Naive thymus-derived CD4-positive, alpha-beta T cell (primary cell): ENCODE results near the gene FAM89B. TPM values are rescaled to one million over a fixed set of nuclear protein-coding genes. Genes with fewer than 3 reads are reported as not detected.

ENCODE experiments used
- ATAC-seq: fragments of 150-1000 bp; cut with Tn5 transposase; 2 replicates; pipeline ENCODE4 v1.10.0; 2021; ENCODE audit warnings: mild to moderate bottlenecking, moderate library complexity
- CTCF ChIA-PET: fragments of 350-600 bp; sonication (Branson Sonifier 250); formaldehyde crosslinking; loops from one replicate; lab custom pipeline; 2021; ENCODE audit warnings: antibody characterized with exemption; lab: Charles Lee
- POLR2A ChIA-PET: fragments of 350-600 bp; sonication (Branson Sonifier 250); formaldehyde crosslinking; loops from one replicate; lab custom pipeline; 2021; ENCODE audit warnings: antibody characterized with exemption, inconsistent platforms; lab: Charles Lee
- DNase-seq, 9 donors: peaks; one replicate each; pipeline versions ENCODE4 v3.0.0 to v3.0.0-alpha.2; 2020 to 2022; ENCODE audit warnings: mixed read lengths in 1 of 9
- H3K27ac ChIP-seq: one replicate; pipeline ENCODE4 v1.7.0; 2013; ENCODE audit warnings: mild to moderate bottlenecking, low read depth, low read length, moderate library complexity
- H3K27me3 ChIP-seq, 2 donors: one replicate each; pipeline ENCODE4 v1.7.0; 2013; ENCODE audit warnings: low read length in 2 of 2, mild to moderate bottlenecking in 2 of 2, moderate library complexity in 2 of 2; ENCODE audit not compliant: control insufficient read depth in 2 of 2, insufficient read depth in 2 of 2
- H3K36me3 ChIP-seq, 3 experiments: 1 replicate in 2 of 3; 2 replicates in 1 of 3; pipeline ENCODE4 v1.7.0; 2013; ENCODE audit warnings: low read length in 3 of 3, mild to moderate bottlenecking in 3 of 3, moderate library complexity in 1 of 3; ENCODE audit not compliant: insufficient read depth in 3 of 3, control insufficient read depth in 2 of 3
- H3K4me1 ChIP-seq, 2 donors: one replicate each; pipeline ENCODE4 v1.7.0; 2013; ENCODE audit warnings: low read length in 2 of 2, mild to moderate bottlenecking in 2 of 2, moderate library complexity in 1 of 2; ENCODE audit not compliant: control insufficient read depth in 2 of 2, insufficient read depth in 2 of 2
- H3K4me3 ChIP-seq: 2 replicates; pipeline ENCODE4 v1.7.0; 2013; ENCODE audit warnings: mild to moderate bottlenecking, low read length
- H3K9me3 ChIP-seq, 3 experiments: 1 replicate in 2 of 3; 2 replicates in 1 of 3; pipeline ENCODE4 v1.7.0; 2013; ENCODE audit warnings: low read length in 3 of 3; ENCODE audit not compliant: control insufficient read depth in 2 of 3
- H3K27ac Mint-ChIP-seq, 9 donors: one replicate each; pipeline ENCODE4 v1.8.0; 2020 to 2022; ENCODE audit warnings: mixed read lengths in 9 of 9, mild to moderate bottlenecking in 8 of 9, moderate library complexity in 5 of 9, inconsistent platforms in 2 of 9
- H3K27me3 Mint-ChIP-seq, 5 donors: one replicate each; pipeline ENCODE4 v1.8.0; 2021 to 2022; ENCODE audit warnings: mixed read lengths in 5 of 5, mild to moderate bottlenecking in 1 of 5
- H3K36me3 Mint-ChIP-seq, 5 donors: one replicate each; pipeline ENCODE4 v1.8.0; 2020 to 2022; ENCODE audit warnings: mixed read lengths in 5 of 5, mild to moderate bottlenecking in 3 of 5, inconsistent platforms in 1 of 5
- H3K4me1 Mint-ChIP-seq, 7 donors: one replicate each; pipeline ENCODE4 v1.8.0; 2020 to 2022; ENCODE audit warnings: mixed read lengths in 7 of 7, mild to moderate bottlenecking in 3 of 7, inconsistent platforms in 1 of 7
- H3K4me3 Mint-ChIP-seq, 10 donors: one replicate each; pipeline ENCODE4 v1.8.0; 2020 to 2022; ENCODE audit warnings: mild to moderate bottlenecking in 10 of 10, mixed read lengths in 10 of 10, moderate library complexity in 6 of 10, inconsistent platforms in 2 of 10
- H3K9me3 Mint-ChIP-seq, 11 donors: one replicate each; pipeline ENCODE4 v1.8.0; 2020 to 2022; ENCODE audit warnings: mixed read lengths in 11 of 11, mild to moderate bottlenecking in 4 of 11, inconsistent platforms in 1 of 11, moderate library complexity in 1 of 11
- intact Hi-C, 2 donors: fragments of 100-400 bp; cut with micrococcal nuclease; formaldehyde crosslinking; loops; one replicate each; pipeline ENCODE4 v1.15.1; 2023
- polyA plus RNA-seq, 2 donors: library from polyadenylated mRNA; unstranded; fragments of 300-500 nt; fragmentation: Illumina TruSeq; gene quantifications; one replicate each; pipeline ENCODE4 v1.2.3, GENCODE V29; 2021
- total RNA-seq, 6 experiments: library from RNA in 5 of 6; stranded (reverse) in 5 of 6; gene quantifications; 1 replicate in 5 of 6; 2 replicates in 1 of 6; pipeline ENCODE4 v1.2.3 and lab custom pipeline; 2021 to 2026

FAM89B gene
- total and polyA plus RNA-seq, 7 experiments from 2014 or later = 33.0 to 115 (median 57.9) TPM

DNA sequence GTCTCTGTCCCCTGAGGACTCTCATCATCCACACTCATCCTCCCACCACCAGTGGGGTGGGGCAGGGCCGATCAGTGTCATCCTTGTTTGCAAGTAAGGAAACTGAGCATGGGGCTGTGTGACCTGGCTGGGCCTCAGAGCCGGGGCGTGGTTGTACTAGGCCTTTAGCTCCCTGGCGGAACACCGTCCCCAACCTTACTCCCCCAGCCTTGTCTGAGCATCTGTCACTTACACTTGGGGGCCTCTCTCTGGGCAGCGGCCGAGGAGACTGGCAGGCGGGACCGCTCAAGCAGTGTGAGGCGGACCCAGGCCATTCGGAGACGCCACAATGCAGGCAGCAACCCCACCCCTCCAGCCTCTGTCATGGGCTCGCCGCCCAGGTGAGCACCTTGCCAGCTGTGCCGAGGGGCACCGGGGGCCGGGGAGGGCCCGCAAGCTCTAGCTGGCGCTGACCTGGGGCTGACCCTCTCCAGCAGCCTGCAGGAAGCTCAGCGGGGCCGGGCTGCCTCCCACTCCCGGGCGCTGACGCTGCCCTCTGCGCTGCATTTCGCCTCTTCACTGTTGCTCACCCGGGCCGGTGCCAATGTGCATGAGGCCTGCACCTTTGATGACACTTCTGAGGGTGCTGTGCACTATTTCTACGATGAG lies 47.1 kb downstream of the FAM89B start:
- POLR2A ChIA-PET = no interaction called here
- peaks cover 0 to 6% (median 0%) of the 10 kb centered on the region in 5 donors for H3K27me3 Mint-ChIP-seq
- peaks cover 12 to 82% (median 28%) of the 10 kb centered on the region in 3 experiments for H3K36me3 ChIP-seq
- peaks cover 0 to 2% (median 0%) of the 10 kb centered on the region in 11 donors for H3K9me3 Mint-ChIP-seq
- H3K4me3 Mint-ChIP-seq = peak overlapping the region in 2 of 10 donors; percentile 36 to 71
- intact Hi-C loops = loop anchor here in 1 of 2 donors (5.0 kb wide), 1 partner anchor 1302 kb away; the partner anchor contains the start of genes PRDX5 and TRMT112
- CTCF ChIA-PET = interaction anchor here (0.6 kb wide), 1 partner anchor 59 kb away, joined by 3 read pairs; no protein-coding TSS in a partner anchor
- H3K36me3 Mint-ChIP-seq = peaks cover 0 to 22% (median 6%) of the 10 kb centered on the region in 5 donors
- no peaks in the 10 kb centered on the region for H3K27me3 ChIP-seq
- no peak for DNase-seq
- peaks cover 13 to 16% of the 10 kb centered on the region in 2 donors for H3K4me1 ChIP-seq
- no peaks in the 10 kb centered on the region for H3K9me3 ChIP-seq
- no peak overlapping the region for H3K27ac Mint-ChIP-seq
- H3K27ac ChIP-seq = no peak overlapping the region
- H3K4me3 ChIP-seq = no peak overlapping the region
- no peak for ATAC-seq
- peaks cover 12 to 23% (median 15%) of the 10 kb centered on the region in 7 donors for H3K4me1 Mint-ChIP-seq

DNA sequence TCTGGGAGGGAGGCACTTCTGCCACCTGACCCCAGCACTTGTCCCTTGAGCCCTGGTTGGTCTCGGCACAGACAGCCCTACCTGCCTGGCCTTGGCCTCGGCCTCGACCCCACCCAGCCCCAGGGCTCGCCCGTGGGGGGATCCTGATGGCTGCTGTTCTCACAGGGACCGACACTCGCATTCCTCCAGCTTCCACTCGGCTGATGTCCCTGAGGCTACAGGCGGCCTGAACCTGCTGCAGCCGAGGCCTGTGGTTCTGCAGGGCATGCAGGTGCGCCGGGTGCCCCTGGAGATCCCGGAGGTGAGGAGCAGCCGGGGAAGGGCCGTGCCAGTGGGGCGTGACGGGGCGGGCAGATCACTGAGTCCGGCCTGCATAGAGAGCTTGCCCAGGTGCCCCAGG lies 48.3 kb downstream of the FAM89B start:
- no peaks in the 10 kb centered on the region for H3K9me3 ChIP-seq
- H3K36me3 ChIP-seq = peaks cover 12 to 87% (median 30%) of the 10 kb centered on the region in 3 experiments
- H3K27me3 Mint-ChIP-seq = no peaks in the 10 kb centered on the region
- ATAC-seq (no peak), DNase-seq (no peak)
- peaks cover 11 to 22% (median 15%) of the 10 kb centered on the region in 7 donors for H3K4me1 Mint-ChIP-seq
- peaks cover 13 to 16% of the 10 kb centered on the region in 2 donors for H3K4me1 ChIP-seq
- H3K9me3 Mint-ChIP-seq = no peaks in the 10 kb centered on the region
- H3K27me3 ChIP-seq = no peaks in the 10 kb centered on the region
- ChIA-PET CTCF (no interaction called here), POLR2A (interaction anchor here (1.1 to 1.4 kb wide), 2 partner anchors 19 to 32 kb away, joined by 3 to 6 read pairs; no protein-coding TSS in a partner anchor)
- intact Hi-C loops = no loop called here
- H3K4me3 Mint-ChIP-seq = no peak overlapping the region
- H3K4me3 ChIP-seq = no peak overlapping the region
- H3K36me3 Mint-ChIP-seq = peaks cover 0 to 22% (median 6%) of the 10 kb centered on the region in 5 donors
- H3K27ac Mint-ChIP-seq = no peak overlapping the region
- H3K27ac ChIP-seq = no peak overlapping the region

DNA sequence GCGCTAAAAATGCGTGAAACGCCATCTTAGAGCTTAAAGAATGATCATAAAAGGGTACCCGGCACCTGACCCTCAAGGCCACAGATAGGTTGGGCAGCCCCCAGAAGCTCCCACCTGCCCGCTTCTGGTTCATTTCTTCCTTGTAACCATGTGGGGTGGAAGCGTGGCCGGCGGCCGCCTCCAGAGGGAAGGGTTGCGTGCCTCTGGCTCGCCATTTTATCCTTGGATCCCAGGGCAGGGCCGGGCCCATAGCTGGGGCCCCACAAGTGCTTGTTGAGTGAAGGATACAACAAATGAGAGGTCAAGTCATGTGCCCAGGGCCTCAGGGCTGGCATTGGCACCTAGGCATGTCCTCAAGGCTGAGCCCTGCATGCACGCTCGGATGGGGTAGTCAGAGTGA lies 49.1 kb downstream of the FAM89B start:
- ChIA-PET CTCF (interaction anchor here (0.6 to 1.7 kb wide), 2 partner anchors 27 to 148 kb away, joined by 3 read pairs; no protein-coding TSS in a partner anchor), POLR2A (interaction anchor here (1.1 to 1.4 kb wide), 2 partner anchors 18 to 31 kb away, joined by 3 to 6 read pairs; no protein-coding TSS in a partner anchor)
- no peak overlapping the region for H3K27ac ChIP-seq
- peaks cover 12 to 92% (median 30%) of the 10 kb centered on the region in 3 experiments for H3K36me3 ChIP-seq
- Mint-ChIP-seq H3K9me3 (no peaks in the 10 kb centered on the region), H3K4me3 (no peak overlapping the region), H3K4me1 (peaks cover 14 to 25% (median 17%) of the 10 kb centered on the region in 7 donors), H3K27me3 (no peaks in the 10 kb centered on the region), H3K36me3 (peaks cover 0 to 20% (median 6%) of the 10 kb centered on the region in 5 donors), H3K27ac (no peak overlapping the region)
- intact Hi-C loops = no loop called here
- H3K9me3 ChIP-seq = no peaks in the 10 kb centered on the region
- no peaks in the 10 kb centered on the region for H3K27me3 ChIP-seq
- H3K4me3 ChIP-seq = no peak overlapping the region
- H3K4me1 ChIP-seq = peaks cover 16% of the 10 kb centered on the region in 2 donors
- ATAC-seq (no peak), DNase-seq (no peak)

DNA sequence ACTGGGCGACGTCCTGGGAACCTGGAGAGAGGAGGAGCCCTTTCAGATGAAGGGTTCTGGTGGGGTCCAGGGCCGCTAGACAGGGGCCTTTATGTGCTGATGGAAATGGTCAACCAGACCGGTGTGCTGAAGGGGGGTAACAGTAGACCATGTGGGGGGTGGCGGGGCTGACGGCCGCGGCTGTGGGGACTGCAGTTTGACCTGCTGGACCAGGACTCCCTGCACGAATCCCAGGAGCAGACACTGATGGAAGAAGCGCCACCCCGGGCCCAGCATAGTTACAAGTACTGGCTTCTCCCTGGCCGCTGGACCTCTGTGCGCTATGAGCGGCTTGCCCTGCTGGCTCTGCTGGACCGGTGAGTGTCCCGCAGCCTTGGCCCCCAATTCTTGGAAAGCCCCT lies 49.7 kb downstream of the FAM89B start:
- Mint-ChIP-seq H3K27ac (no peak overlapping the region), H3K4me3 (no peak overlapping the region), H3K36me3 (peaks cover 0 to 20% (median 3%) of the 10 kb centered on the region in 5 donors), H3K27me3 (no peaks in the 10 kb centered on the region), H3K4me1 (peaks cover 8 to 20% (median 12%) of the 10 kb centered on the region in 7 donors), H3K9me3 (no peaks in the 10 kb centered on the region)
- intact Hi-C loops = no loop called here
- CTCF ChIA-PET = interaction anchor here (0.6 to 1.7 kb wide), 3 partner anchors 27 to 148 kb away, joined by 3 to 6 read pairs (median 3); partner anchors contain the start of gene KAT5
- Histone ChIP-seq H3K4me1 (peaks cover 11 to 13% of the 10 kb centered on the region in 2 donors), H3K9me3 (no peaks in the 10 kb centered on the region), H3K27ac (no peak overlapping the region), H3K27me3 (no peaks in the 10 kb centered on the region), H3K36me3 (peaks cover 15 to 97% (median 30%) of the 10 kb centered on the region in 3 experiments), H3K4me3 (no peak overlapping the region)
- DNase-seq (no peak), ATAC-seq (no peak)
- POLR2A ChIA-PET = interaction anchor here (0.6 to 2.4 kb wide), 3 partner anchors 11 to 441 kb away, joined by 3 to 9 read pairs (median 6); no protein-coding TSS in a partner anchor

DNA sequence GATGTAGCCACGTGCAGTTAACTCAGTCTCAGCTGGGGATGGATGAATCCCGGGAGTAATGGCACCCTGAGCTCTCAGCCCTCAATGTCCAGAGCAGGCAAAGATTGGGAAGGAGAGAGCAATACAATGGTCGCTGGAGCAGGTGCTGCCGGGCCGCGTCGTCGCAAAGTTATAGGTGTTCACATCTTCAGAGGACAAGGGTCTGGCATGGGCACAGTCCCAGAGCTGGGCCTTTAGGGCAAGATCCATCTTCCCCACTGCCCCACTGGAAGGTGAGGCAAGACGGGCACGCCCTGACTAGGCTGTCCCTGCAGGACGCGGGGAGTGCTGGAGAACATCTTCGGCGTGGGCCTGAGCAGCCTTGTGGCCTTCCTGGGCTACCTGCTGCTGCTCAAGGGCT lies 50.8 kb downstream of the FAM89B start:
- peaks cover 0 to 18% (median 3%) of the 10 kb centered on the region in 5 donors for H3K36me3 Mint-ChIP-seq
- H3K27me3 ChIP-seq = no peaks in the 10 kb centered on the region
- peaks cover 4 to 13% (median 9%) of the 10 kb centered on the region in 7 donors for H3K4me1 Mint-ChIP-seq
- H3K27ac Mint-ChIP-seq = peak overlapping the region in 1 of 9 donors; percentile 70
- H3K9me3 ChIP-seq = no peaks in the 10 kb centered on the region
- no peak overlapping the region for H3K4me3 Mint-ChIP-seq
- ATAC-seq (no peak), DNase-seq (no peak)
- H3K4me3 ChIP-seq = no peak overlapping the region
- peaks cover 7 to 97% (median 26%) of the 10 kb centered on the region in 3 experiments for H3K36me3 ChIP-seq
- ChIA-PET CTCF (interaction anchor here (0.6 to 1.5 kb wide), 4 partner anchors 34 to 256 kb away, joined by 3 to 6 read pairs (median 4); partner anchors contain the start of gene KAT5), POLR2A (interaction anchor here (0.6 to 2.4 kb wide), 4 partner anchors 10 to 36 kb away, joined by 3 to 9 read pairs (median 3); no protein-coding TSS in a partner anchor)
- intact Hi-C loops = no loop called here
- peaks cover 3 to 9% of the 10 kb centered on the region in 2 donors for H3K4me1 ChIP-seq
- no peak overlapping the region for H3K27ac ChIP-seq
- H3K27me3 Mint-ChIP-seq = no peaks in the 10 kb centered on the region
- no peaks in the 10 kb centered on the region for H3K9me3 Mint-ChIP-seq
